GM21447 (cell line): ENCODE measurements around the gene NKX2-3.

Experiments used
- ATAC-seq: cut with Tn5 transposase; IDR thresholded peaks from one replicate; pipeline ENCODE4 v1.9.1; 2021; ENCODE audit not compliant: unreplicated experiment

Gene NKX2-3

GRCh38 chr10:99532687-99533495, at the start of gene NKX2-3:
NKX2-3 (plus strand) TSS chr10:99532942; CDS start chr10:99533132, 190 bp downstream.
- ATAC-seq, result no peak

- no peak for ATAC-seq
Observed at GRCh38 chr10:99484626-99485581, 47.8 kb upstream of the NKX2-3 start.

- ATAC-seq, result no peak
Observed at GRCh38 chr10:99487125-99487807, 45.5 kb upstream of the NKX2-3 start.

GRCh38 chr10:99489271-99489670, 43.5 kb upstream of the NKX2-3 start:
- no peak for ATAC-seq

- ATAC-seq, result no peak
Observed at GRCh38 chr10:99497343-99498025, 35.3 kb upstream of the NKX2-3 start.

GRCh38 chr10:99506416-99506815, 26.3 kb upstream of the NKX2-3 start:
- ATAC-seq, result no peak

GRCh38 chr10:99507265-99507664, 25.5 kb upstream of the NKX2-3 start:
- ATAC-seq, result no peak

GRCh38 chr10:99513061-99513460, 19.7 kb upstream of the NKX2-3 start:
- no peak for ATAC-seq

GRCh38 chr10:99519690-99520039, 13.1 kb upstream of the NKX2-3 start:
- no peak for ATAC-seq

- ATAC-seq, result no peak
Observed at GRCh38 chr10:99520040-99520846, 12.5 kb upstream of the NKX2-3 start.

GRCh38 chr10:99520847-99521764, 11.6 kb upstream of the NKX2-3 start:
- no peak for ATAC-seq

GRCh38 chr10:99521765-99522469, 10.8 kb upstream of the NKX2-3 start:
- no peak for ATAC-seq

GRCh38 chr10:99522470-99523250, 10.1 kb upstream of the NKX2-3 start:
- ATAC-seq, result no peak

- no peak for ATAC-seq
Observed at GRCh38 chr10:99523251-99523773, 9.4 kb upstream of the NKX2-3 start.

GRCh38 chr10:99524050-99524666, 8.6 kb upstream of the NKX2-3 start:
- ATAC-seq, result no peak

- no peak for ATAC-seq
Observed at GRCh38 chr10:99524736-99525380, 7.9 kb upstream of the NKX2-3 start.
